HepG2 (cell line): ENCODE measurements around the gene TROAP. TPM values are rescaled to one million over a fixed set of nuclear protein-coding genes. Genes with fewer than 3 reads are reported as not detected.
A peak's percentile ranks its signal among the peaks of the same experiment; 100 is the strongest.

ENCODE experiments used
- polyA plus RNA-seq, 8 experiments: library from polyadenylated mRNA; depleted of rRNA in 3 of 8; stranded (reverse) in 7 of 8; unstranded in 1 of 8; fragments of >200 nt; fragmentation: Illumina TruSeq in 4 of 8; extraction: Trizol in 4 of 8; gene quantifications; 2 replicates each; pipeline versions ENCODE4 v1.2.1 to v1.2.3, GENCODE V29; 2011 to 2016; ENCODE audit warnings: low read depth in 4 of 8, missing spikeins in 1 of 8, mixed read lengths in 1 of 8; ENCODE audit not compliant: insufficient read depth in 1 of 8
- total RNA-seq, 5 experiments: library from RNA; depleted of rRNA; stranded (reverse); fragments of >200 nt; fragmentation: Illumina TruSeq; extraction: Trizol; gene quantifications; 2 replicates each; pipeline ENCODE4 v1.2.3, GENCODE V29; 2016; ENCODE audit warnings: low read depth in 1 of 5
- TF ChIP-seq, protein P1 (sequence below): IDR thresholded peaks from 2 replicates; pipeline ENCODE4 v1.6.1; 2018; ENCODE audit warnings: missing genetic modification reagents, mild to moderate bottlenecking, missing compliant biosample characterization
- TF ChIP-seq, protein P2 (sequence below): sonication (generic); formaldehyde crosslinking; IDR thresholded peaks from 2 replicates; pipeline ENCODE4 v1.4.0; 2020; ENCODE audit warnings: missing genetic modification reagents
- TF ChIP-seq, protein P3 (sequence below): IDR thresholded peaks from 2 replicates; pipeline ENCODE4 v1.4.0; 2020; ENCODE audit warnings: mild to moderate bottlenecking, missing genetic modification reagents
- TF ChIP-seq, protein P4 (sequence below): sonication (generic); formaldehyde crosslinking; IDR thresholded peaks from 2 replicates; pipeline ENCODE4 v1.4.0; 2020; ENCODE audit warnings: missing genetic modification reagents

TROAP gene
- total and polyA plus RNA-seq, 2 of the 13 experiments (the other 11 are each of a cell fraction or from before 2014, with no cell fraction given): 22.5 to 30.9 TPM

DNA sequence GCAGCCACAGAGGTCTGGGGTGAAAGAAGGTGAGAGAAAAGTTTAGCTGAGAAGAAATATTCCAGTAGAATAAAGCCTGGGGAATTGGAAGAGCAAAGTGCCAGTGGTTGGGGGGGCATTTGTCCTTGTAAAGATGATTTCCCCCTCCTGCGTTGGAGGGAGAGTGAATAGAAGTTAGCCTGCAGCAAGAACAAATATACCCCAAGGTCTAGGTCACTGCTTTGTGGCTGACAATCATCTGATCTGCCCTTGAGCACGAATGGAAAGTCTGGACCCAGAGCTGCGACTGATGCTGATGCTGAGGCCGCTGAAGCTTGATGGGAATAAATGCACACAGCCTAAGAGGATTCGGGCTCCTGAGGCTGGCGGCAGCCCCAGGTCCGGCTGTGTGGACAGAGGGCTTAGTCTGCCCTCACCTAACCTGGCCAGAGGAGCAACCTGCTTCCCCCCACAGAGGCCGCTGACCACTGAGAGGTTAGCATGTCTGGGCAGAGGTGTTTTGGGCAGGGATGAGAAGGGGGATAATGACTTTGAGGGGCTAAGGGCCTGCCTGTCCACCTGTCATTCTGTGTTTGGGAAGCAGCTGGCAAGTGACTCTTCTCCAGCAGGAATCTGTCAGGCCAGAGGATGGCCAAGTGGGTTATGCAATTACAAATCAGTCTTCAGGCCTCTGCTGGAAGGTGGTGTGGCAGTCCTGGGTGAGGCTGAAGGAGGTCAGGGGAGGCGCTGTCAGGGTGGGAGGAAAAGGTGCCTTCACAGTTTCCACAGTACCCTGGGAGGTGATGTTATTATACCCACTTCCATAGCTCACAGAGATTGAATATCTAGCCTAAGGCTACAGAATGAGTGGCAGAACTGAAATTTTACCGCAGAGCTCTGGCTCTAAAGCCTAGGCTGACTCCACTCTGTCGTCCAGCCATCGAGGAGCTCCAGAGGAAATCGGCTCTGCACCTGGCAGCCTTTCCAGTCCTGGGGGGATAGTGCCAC lies 46.5 kb upstream of the TROAP start (continued):
- TF ChIP-seq, protein P1, sequence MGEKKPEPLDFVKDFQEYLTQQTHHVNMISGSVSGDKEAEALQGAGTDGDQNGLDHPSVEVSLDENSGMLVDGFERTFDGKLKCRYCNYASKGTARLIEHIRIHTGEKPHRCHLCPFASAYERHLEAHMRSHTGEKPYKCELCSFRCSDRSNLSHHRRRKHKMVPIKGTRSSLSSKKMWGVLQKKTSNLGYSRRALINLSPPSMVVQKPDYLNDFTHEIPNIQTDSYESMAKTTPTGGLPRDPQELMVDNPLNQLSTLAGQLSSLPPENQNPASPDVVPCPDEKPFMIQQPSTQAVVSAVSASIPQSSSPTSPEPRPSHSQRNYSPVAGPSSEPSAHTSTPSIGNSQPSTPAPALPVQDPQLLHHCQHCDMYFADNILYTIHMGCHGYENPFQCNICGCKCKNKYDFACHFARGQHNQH: no peak
- TF ChIP-seq, protein P2, sequence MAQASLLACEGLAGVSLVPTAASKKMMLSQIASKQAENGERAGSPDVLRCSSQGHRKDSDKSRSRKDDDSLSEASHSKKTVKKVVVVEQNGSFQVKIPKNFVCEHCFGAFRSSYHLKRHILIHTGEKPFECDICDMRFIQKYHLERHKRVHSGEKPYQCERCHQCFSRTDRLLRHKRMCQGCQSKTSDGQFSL (CRISPR knock-in tag): peak; percentile 61; the same call in 1 of the 2 replicates
- TF ChIP-seq, protein P3, sequence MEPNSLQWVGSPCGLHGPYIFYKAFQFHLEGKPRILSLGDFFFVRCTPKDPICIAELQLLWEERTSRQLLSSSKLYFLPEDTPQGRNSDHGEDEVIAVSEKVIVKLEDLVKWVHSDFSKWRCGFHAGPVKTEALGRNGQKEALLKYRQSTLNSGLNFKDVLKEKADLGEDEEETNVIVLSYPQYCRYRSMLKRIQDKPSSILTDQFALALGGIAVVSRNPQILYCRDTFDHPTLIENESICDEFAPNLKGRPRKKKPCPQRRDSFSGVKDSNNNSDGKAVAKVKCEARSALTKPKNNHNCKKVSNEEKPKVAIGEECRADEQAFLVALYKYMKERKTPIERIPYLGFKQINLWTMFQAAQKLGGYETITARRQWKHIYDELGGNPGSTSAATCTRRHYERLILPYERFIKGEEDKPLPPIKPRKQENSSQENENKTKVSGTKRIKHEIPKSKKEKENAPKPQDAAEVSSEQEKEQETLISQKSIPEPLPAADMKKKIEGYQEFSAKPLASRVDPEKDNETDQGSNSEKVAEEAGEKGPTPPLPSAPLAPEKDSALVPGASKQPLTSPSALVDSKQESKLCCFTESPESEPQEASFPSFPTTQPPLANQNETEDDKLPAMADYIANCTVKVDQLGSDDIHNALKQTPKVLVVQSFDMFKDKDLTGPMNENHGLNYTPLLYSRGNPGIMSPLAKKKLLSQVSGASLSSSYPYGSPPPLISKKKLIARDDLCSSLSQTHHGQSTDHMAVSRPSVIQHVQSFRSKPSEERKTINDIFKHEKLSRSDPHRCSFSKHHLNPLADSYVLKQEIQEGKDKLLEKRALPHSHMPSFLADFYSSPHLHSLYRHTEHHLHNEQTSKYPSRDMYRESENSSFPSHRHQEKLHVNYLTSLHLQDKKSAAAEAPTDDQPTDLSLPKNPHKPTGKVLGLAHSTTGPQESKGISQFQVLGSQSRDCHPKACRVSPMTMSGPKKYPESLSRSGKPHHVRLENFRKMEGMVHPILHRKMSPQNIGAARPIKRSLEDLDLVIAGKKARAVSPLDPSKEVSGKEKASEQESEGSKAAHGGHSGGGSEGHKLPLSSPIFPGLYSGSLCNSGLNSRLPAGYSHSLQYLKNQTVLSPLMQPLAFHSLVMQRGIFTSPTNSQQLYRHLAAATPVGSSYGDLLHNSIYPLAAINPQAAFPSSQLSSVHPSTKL (CRISPR knock-in tag): 0 out of 2 replicates have a peak, but pooled peaks have one; percentile 23
- TF ChIP-seq, protein P4, sequence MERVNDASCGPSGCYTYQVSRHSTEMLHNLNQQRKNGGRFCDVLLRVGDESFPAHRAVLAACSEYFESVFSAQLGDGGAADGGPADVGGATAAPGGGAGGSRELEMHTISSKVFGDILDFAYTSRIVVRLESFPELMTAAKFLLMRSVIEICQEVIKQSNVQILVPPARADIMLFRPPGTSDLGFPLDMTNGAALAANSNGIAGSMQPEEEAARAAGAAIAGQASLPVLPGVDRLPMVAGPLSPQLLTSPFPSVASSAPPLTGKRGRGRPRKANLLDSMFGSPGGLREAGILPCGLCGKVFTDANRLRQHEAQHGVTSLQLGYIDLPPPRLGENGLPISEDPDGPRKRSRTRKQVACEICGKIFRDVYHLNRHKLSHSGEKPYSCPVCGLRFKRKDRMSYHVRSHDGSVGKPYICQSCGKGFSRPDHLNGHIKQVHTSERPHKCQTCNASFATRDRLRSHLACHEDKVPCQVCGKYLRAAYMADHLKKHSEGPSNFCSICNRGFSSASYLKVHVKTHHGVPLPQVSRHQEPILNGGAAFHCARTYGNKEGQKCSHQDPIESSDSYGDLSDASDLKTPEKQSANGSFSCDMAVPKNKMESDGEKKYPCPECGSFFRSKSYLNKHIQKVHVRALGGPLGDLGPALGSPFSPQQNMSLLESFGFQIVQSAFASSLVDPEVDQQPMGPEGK (CRISPR knock-in tag): peak; percentile 45; the same call in 1 of the 2 replicates
- TF ChIP-seq, all 625 proteins: peak for 8
